ENCODE data around the gene SGSM1.

DNA sequence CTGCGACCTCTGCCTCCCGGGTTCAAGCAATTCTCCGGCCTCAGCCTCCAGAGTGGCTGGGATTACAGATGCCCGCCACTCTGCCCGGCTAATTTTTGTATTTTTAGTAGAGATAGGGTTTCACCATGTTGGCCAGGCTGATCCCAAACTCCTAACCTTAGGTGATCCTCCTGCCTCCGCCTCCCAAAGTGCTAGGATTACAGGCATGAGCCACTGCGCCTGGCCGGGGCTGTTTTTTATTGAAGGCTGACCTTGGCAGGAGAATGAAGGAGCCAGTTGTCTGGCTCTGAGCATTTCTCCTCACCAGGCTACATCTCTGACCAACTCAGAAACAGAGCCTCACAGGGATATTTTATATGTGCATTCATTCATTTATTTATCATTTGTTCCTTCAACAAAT lies 148.8 kb downstream of the SGSM1 start:
- TF ChIP-seq JUND (IDR thresholded peaks at IDR 0.05; ENCODE audit: low read depth, low read length) (no peak), FOS (IDR thresholded peaks at IDR 0.05; ENCODE audit: borderline replicate concordance, extremely low read depth, insufficient read length) (no peak)
- TF ChIP-seq, protein P1, sequence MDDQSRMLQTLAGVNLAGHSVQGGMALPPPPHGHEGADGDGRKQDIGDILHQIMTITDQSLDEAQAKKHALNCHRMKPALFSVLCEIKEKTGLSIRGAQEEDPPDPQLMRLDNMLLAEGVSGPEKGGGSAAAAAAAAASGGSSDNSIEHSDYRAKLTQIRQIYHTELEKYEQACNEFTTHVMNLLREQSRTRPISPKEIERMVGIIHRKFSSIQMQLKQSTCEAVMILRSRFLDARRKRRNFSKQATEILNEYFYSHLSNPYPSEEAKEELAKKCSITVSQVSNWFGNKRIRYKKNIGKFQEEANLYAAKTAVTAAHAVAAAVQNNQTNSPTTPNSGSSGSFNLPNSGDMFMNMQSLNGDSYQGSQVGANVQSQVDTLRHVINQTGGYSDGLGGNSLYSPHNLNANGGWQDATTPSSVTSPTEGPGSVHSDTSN (IDR thresholded peaks at IDR 0.05; ENCODE audit: insufficient replicate concordance, low read depth, low read length): no peak

Measured in GM12878 (cell line).